OCI-LY3 (cell line): ENCODE data around the gene EME1.
"Not testable (repeated sequence)": the region's sequence is repeated elsewhere in the genome, so short reads cannot be mapped to it uniquely, and the experiment has no call there.

ENCODE experiments used
- H2AFZ ChIP-seq: fragments of 200-600, 300-600 bp; shearing (Covaris generic); 2 replicates; pipeline ENCODE4 v1.6.0; 2014; ENCODE audit warnings: antibody characterized with exemption, low read depth, low read length
- H3K27ac ChIP-seq: fragments of 200-600, 300-600 bp; sonication (generic); 2 replicates; pipeline ENCODE4 v1.5.1; 2014; ENCODE audit warnings: mild to moderate bottlenecking, low read length, moderate library complexity, mixed read lengths
- H3K27me3 ChIP-seq: fragments of 200-600, 300-600 bp; sonication (generic); 2 replicates; pipeline ENCODE4 v1.6.1; 2014; ENCODE audit warnings: low read depth, low read length, mixed read lengths
- H3K36me3 ChIP-seq: fragments of 200-600, 300-600 bp; sonication (generic); replicated peaks from 2 replicates; pipeline ENCODE3; 2014; ENCODE audit warnings: low read depth, low read length, mixed read lengths
- H3K4me1 ChIP-seq: fragments of 300-600, 200-600 bp; sonication (generic); 2 replicates; pipeline ENCODE4 v1.6.1; 2014; ENCODE audit warnings: low read length, mixed read lengths
- H3K4me2 ChIP-seq: fragments of 200-600, 300-600 bp; sonication (generic); 2 replicates; pipeline ENCODE4 v1.6.1; 2014; ENCODE audit warnings: low read length, mixed read lengths
- H3K4me3 ChIP-seq: fragments of 300-600, 200-600 bp; sonication (generic); 2 replicates; pipeline ENCODE4 v1.5.1; 2014; ENCODE audit warnings: antibody characterized with exemption, mild to moderate bottlenecking, low read length, moderate library complexity
- H3K79me2 ChIP-seq: fragments of 300-600, 200-600 bp; shearing (Covaris generic); 2 replicates; pipeline ENCODE4 v1.6.1; 2014; ENCODE audit warnings: mild to moderate bottlenecking, low read length, mixed read lengths
- H3K9ac ChIP-seq: fragments of 300-600, 200-600 bp; shearing (Covaris generic); 2 replicates; pipeline ENCODE4 v1.6.0; 2014; ENCODE audit warnings: mild to moderate bottlenecking, low read length, moderate library complexity
- H3K9me3 ChIP-seq: fragments of 200-600, 300-600 bp; shearing (Covaris generic); 2 replicates; pipeline ENCODE4 v1.6.1; 2014; ENCODE audit warnings: low read length, mixed read lengths; ENCODE audit not compliant: insufficient read depth
- H4K20me1 ChIP-seq: fragments of 200-600, 300-600 bp; sonication (generic); 2 replicates; pipeline ENCODE4 v1.6.1; 2016; ENCODE audit warnings: low read length, mixed read lengths; ENCODE audit not compliant: insufficient read depth
- EZH2phosphoT487 ChIP-seq: fragments of 200-600 bp; shearing (Covaris generic); IDR thresholded peaks from 2 replicates; pipeline ENCODE4 v1.6.1; 2018; ENCODE audit warnings: antibody characterized with exemption, mixed run types, low read depth
- TF ChIP-seq, protein P1 (sequence below): fragments of 200-600, 300-600 bp; sonication (generic); IDR thresholded peaks from 2 replicates; pipeline ENCODE4 v1.5.1; 2014; ENCODE audit warnings: antibody characterized with exemption, low read length, low read depth

EME1 gene

GRCh38 chr17:50407921-50408320, 34.9 kb downstream of the EME1 start:
- Histone ChIP-seq H3K4me3 (no peak overlapping the region), H3K4me2 (no peak overlapping the region), H3K27ac (no peak overlapping the region), H3K79me2 (no peaks in the 10 kb centered on the region), H3K9ac (no peak overlapping the region), H2AFZ (no peak overlapping the region), H3K27me3 (no peaks in the 10 kb centered on the region), H4K20me1 (no peaks in the 10 kb centered on the region), H3K36me3 (no peaks in the 10 kb centered on the region), H3K9me3 (0 out of 2 replicates have a peak, but pooled peaks cover 4% of the 10 kb centered on the region), H3K4me1 (peaks cover 15% of the 10 kb centered on the region)
- TF ChIP-seq, protein P1, sequence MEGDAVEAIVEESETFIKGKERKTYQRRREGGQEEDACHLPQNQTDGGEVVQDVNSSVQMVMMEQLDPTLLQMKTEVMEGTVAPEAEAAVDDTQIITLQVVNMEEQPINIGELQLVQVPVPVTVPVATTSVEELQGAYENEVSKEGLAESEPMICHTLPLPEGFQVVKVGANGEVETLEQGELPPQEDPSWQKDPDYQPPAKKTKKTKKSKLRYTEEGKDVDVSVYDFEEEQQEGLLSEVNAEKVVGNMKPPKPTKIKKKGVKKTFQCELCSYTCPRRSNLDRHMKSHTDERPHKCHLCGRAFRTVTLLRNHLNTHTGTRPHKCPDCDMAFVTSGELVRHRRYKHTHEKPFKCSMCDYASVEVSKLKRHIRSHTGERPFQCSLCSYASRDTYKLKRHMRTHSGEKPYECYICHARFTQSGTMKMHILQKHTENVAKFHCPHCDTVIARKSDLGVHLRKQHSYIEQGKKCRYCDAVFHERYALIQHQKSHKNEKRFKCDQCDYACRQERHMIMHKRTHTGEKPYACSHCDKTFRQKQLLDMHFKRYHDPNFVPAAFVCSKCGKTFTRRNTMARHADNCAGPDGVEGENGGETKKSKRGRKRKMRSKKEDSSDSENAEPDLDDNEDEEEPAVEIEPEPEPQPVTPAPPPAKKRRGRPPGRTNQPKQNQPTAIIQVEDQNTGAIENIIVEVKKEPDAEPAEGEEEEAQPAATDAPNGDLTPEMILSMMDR, result no peak
- TF ChIP-seq EZH2phosphoT487, result no peak

- peak overlapping the region; percentile 70 for H3K27ac ChIP-seq
- TF ChIP-seq, protein P1, result no peak
- TF ChIP-seq EZH2phosphoT487, result no peak
- no peaks in the 10 kb centered on the region for H3K79me2 ChIP-seq
- H3K9me3 ChIP-seq, result 0 out of 2 replicates have a peak, but pooled peaks cover 4% of the 10 kb centered on the region
- no peaks in the 10 kb centered on the region for H4K20me1 ChIP-seq
- no peaks in the 10 kb centered on the region for H3K27me3 ChIP-seq
- no peak overlapping the region for H3K4me3 ChIP-seq
- peaks cover 33% of the 10 kb centered on the region for H3K4me1 ChIP-seq
- H3K9ac ChIP-seq, result peak overlapping the region; percentile 19; the same call in 1 of the 2 replicates
- H3K36me3 ChIP-seq, result no peaks in the 10 kb centered on the region
- no peak overlapping the region for H2AFZ ChIP-seq
- peak overlapping the region; percentile 34 for H3K4me2 ChIP-seq
Measured at GRCh38 chr17:50412188-50412732, 39.2 kb downstream of the EME1 start.

- no peak overlapping the region for H3K4me2 ChIP-seq
- TF ChIP-seq, protein P1, result no peak
- no peak for TF ChIP-seq EZH2phosphoT487
- no peaks in the 10 kb centered on the region for H3K36me3 ChIP-seq
- H3K79me2 ChIP-seq, result no peaks in the 10 kb centered on the region
- H3K27me3 ChIP-seq, result no peaks in the 10 kb centered on the region
- H3K4me3 ChIP-seq, result no peak overlapping the region
- peaks cover 33% of the 10 kb centered on the region for H3K4me1 ChIP-seq
- no peak overlapping the region for H3K27ac ChIP-seq
- H2AFZ ChIP-seq, result no peak overlapping the region
- H4K20me1 ChIP-seq, result no peaks in the 10 kb centered on the region
- H3K9me3 ChIP-seq, result peaks cover 8% of the 10 kb centered on the region; the same call in 1 of the 2 replicates
- no peak overlapping the region for H3K9ac ChIP-seq
Measured at GRCh38 chr17:50414808-50415207, 41.8 kb downstream of the EME1 start.

- not testable (repeated sequence) for H3K9me3 ChIP-seq, H3K79me2 ChIP-seq, H3K27ac ChIP-seq, H2AFZ ChIP-seq, H3K9ac ChIP-seq, H3K36me3 ChIP-seq, H3K4me2 ChIP-seq, H4K20me1 ChIP-seq, H3K27me3 ChIP-seq, H3K4me3 ChIP-seq
- H3K4me1 ChIP-seq, result peaks cover 40% of the 10 kb centered on the region
Measured at GRCh38 chr17:50419577-50419976, 46.5 kb downstream of the EME1 start.
